Neural crest cell (in vitro differentiated cells): ENCODE results near the gene SKOR1. TPM values are rescaled to one million over a fixed set of nuclear protein-coding genes. Genes with fewer than 3 reads are reported as not detected.

ENCODE experiments used
- DNase-seq: peaks from one replicate; pipeline ENCODE4 v3.0.0; 2021; ENCODE audit warnings: low read depth, mixed read lengths, low spot score
- H3K27ac Mint-ChIP-seq: one replicate; pipeline ENCODE4 v1.8.0; 2021; ENCODE audit warnings: mild to moderate bottlenecking, mixed read lengths; ENCODE audit not compliant: unreplicated experiment
- H3K27me3 Mint-ChIP-seq: 2 replicates; pipeline ENCODE4 v1.8.0; 2021; ENCODE audit warnings: low read depth, mild to moderate bottlenecking, mixed read lengths
- H3K36me3 Mint-ChIP-seq: 2 replicates; pipeline ENCODE4 v1.8.0; 2021; ENCODE audit warnings: low read depth, mild to moderate bottlenecking, mixed read lengths
- H3K4me1 Mint-ChIP-seq: 2 replicates; pipeline ENCODE4 v1.8.0; 2021; ENCODE audit warnings: mixed read lengths
- H3K4me3 Mint-ChIP-seq: one replicate; pipeline ENCODE4 v1.8.0; 2021; ENCODE audit warnings: mild to moderate bottlenecking, mixed read lengths
- H3K9me3 Mint-ChIP-seq: 2 replicates; pipeline ENCODE4 v1.8.0; 2021; ENCODE audit warnings: mixed read lengths
- CTCF ChIP-seq: fragments of 200-600 bp; sonication (generic); conservative IDR thresholded peaks from 2 replicates; pipeline ENCODE4 v1.5.0; 2021; ENCODE audit warnings: antibody characterized with exemption, mild to moderate bottlenecking
- total RNA-seq: library from RNA; stranded (reverse); gene quantifications from 2 replicates; pipeline ENCODE4 v1.2.1, GENCODE V29; 2021

Gene SKOR1
- total RNA-seq, 1 donor from 2014 or later = 0.49 TPM

- Mint-ChIP-seq H3K4me3 (peak overlapping the region; percentile 9), H3K36me3 (peaks cover 3% of the 10 kb centered on the region), H3K4me1 (peaks cover 33% of the 10 kb centered on the region), H3K9me3 (no peaks in the 10 kb centered on the region), H3K27ac (no peak overlapping the region), H3K27me3 (no peaks in the 10 kb centered on the region)
- DNase-seq = no peak
- no peak for TF ChIP-seq CTCF
These were observed 57.4 kb downstream of the SKOR1 start for GRCh38 chr15:67882487-67883233.

- Mint-ChIP-seq H3K4me3 (no peak overlapping the region), H3K27me3 (no peaks in the 10 kb centered on the region), H3K4me1 (peaks cover 33% of the 10 kb centered on the region), H3K9me3 (no peaks in the 10 kb centered on the region), H3K36me3 (peaks cover 3% of the 10 kb centered on the region), H3K27ac (no peak overlapping the region)
- no peak for DNase-seq
- TF ChIP-seq CTCF = no peak
These were observed 58.0 kb downstream of the SKOR1 start for GRCh38 chr15:67883234-67883773.

GRCh38 chr15:67884009-67884408, 58.7 kb downstream of the SKOR1 start:
- no peaks in the 10 kb centered on the region for H3K27me3 Mint-ChIP-seq
- H3K4me1 Mint-ChIP-seq = peaks cover 28% of the 10 kb centered on the region
- peak overlapping the region; percentile 10 for H3K4me3 Mint-ChIP-seq
- H3K36me3 Mint-ChIP-seq = no peaks in the 10 kb centered on the region
- TF ChIP-seq CTCF = no peak
- no peak for DNase-seq
- H3K27ac Mint-ChIP-seq = no peak overlapping the region
- no peaks in the 10 kb centered on the region for H3K9me3 Mint-ChIP-seq

Other genes with a start within 250 kb of the SKOR1 start
- gene RNU6-1, start 14.5 kb downstream of the SKOR1 start, total RNA-seq = not detected in 2 replicates
- 41.3 and 42.6 TPM in 2 replicates for gene PIAS1, start 228.8 kb downstream of the SKOR1 start, total RNA-seq